Ramos (cell line): ENCODE results near the gene VPS37C.
"Not testable (repeated sequence)": the region's sequence is repeated elsewhere in the genome, so short reads cannot be mapped to it uniquely, and the experiment has no call there.

Experiments
- in situ Hi-C: fragments of 300-500 bp; cut with MboI; formaldehyde crosslinking; loops from one replicate; pipeline ENCODE4 v1.14.3; 2022; ENCODE audit warnings: low sequenced_read_pairs; ENCODE audit not compliant: unreplicated experiment

Gene VPS37C

DNA sequence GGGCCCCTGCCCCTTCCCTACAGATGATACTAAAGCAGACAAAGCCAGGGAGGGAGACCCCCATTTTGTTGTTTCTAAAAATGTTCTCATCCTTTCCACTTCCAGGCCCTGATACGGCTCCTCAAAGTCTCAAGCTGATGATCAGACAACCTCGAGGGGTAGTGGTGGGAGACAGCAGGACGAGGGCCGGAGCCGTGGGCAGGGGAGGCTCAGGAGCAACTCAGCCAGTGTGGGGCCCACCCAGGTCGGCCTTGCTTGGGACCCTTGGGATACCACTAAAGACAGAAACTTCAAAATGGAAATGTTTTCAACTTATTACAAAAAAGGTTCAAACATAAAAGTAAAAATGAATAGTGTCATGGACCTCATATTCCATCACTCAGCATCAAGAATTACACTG is 15.2 kb upstream of the VPS37C start:
- in situ Hi-C loops = no loop called here

DNA sequence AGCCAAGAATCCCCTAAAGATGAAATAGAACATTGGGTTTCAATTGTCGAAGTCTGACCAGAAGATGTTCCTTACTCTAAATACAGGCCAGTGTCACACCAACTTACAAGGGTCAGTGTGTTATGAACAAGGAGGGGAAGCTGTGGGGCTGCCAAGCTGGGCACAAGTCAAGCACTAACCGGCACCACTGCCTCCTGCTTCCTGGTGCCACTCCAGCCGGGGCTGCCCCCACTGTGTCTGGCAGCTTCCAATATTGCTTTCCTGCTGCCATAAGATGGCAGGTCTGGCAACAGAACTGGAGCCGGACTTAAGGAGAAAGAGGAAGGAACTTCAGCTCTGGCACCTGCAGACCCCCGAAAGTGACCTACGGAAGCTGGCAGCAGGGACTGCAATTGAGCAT is 13.7 kb upstream of the VPS37C start:
- in situ Hi-C loops = no loop called here

DNA sequence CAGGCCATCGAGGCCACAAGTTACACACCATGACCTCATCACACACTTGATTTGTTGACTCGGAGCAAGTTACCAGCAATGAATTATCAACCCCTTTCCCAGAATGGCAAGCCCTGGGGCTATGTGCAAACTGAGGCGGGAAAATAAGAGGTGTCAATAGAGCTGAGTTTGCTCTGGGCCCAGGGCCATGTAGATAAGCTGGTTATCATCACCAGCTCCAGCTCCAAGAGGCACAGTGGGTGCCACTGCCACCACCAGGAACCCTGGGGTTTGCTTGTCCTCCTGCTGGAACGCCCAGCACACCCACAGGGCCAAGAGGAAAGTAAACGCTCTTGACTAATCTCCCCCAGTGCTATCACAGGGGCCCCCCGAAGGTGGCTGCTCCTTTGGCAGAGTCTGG is 13.0 kb upstream of the VPS37C start:
- in situ Hi-C loops = no loop called here

DNA sequence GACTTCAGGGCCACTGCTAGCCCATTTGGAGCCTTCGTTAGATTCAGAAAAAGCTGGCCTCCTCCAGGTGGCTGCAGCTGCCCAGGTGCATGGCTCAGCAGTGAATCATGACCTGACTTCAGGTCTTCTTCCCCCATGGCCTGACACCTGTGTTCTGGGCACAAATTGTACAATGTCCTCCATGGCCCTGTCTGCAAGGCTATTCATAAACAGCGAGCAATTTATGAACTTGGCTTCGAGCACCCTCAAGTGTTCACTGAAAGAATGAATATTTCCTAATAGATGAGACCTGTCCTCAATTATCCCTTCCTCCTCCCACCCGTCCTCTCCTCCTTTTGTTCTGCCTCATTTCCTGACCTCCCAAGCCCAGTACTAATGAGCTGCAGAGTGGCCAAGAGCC is 12.2 kb upstream of the VPS37C start:
- in situ Hi-C loops = no loop called here

DNA sequence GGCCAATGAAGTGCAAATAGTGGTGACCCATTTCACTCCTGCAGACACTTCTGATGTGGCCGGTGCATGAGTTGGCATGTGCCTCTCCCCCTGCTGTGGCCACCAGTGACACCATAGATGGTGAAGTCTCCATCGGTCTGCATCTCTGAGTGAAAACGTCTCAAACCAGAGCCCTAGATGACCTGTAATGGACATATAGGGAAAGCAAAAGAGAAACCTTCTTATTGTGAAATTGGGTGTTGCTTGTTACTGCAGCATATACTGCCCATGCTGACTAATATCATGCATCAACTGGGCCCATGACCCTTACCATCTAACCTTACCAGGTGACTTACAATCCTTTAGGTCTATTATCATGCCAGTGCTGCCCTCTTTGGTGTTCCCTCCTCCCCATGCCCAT is 11.7 kb upstream of the VPS37C start:
- in situ Hi-C loops = no loop called here

DNA sequence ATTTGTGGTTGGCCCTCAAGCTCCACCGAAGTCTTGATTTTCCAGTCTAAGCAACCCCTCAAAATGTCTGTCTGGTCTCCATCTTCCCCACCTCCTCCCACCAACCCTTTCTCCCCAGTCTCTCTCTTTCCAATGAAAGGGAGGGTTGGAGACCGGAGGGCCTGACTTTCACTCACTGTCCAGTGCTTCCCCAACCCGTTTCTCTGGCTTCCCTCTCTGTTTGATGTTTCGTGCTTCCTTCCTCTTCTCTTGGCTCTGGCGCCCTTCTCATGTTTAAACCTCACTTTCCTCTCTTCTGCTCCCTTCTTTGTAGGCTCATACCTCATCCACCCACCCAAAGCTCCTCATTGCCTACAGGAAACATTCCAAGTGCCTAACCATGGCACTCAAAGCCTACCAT is 11.1 kb upstream of the VPS37C start:
- in situ Hi-C loops = no loop called here

DNA sequence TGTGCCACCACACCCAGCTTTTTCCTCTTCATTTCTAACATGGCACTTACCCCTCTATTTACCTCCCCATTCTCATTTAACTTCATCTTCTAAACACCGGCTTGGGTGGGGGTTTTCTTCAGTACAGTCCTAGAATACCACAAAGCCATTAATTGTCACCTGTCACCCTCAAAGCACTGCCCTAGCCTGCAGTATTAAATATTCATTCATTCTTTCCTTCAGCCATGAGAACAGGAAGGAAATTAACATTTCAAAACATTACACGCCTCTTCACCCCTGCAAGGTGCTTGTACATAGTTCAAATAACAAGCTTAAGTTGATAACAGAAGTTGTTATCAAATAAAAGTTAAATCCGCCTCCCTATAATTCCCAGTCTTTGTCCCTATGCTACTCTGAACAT is 10.7 kb upstream of the VPS37C start:
- in situ Hi-C loops = no loop called here

DNA sequence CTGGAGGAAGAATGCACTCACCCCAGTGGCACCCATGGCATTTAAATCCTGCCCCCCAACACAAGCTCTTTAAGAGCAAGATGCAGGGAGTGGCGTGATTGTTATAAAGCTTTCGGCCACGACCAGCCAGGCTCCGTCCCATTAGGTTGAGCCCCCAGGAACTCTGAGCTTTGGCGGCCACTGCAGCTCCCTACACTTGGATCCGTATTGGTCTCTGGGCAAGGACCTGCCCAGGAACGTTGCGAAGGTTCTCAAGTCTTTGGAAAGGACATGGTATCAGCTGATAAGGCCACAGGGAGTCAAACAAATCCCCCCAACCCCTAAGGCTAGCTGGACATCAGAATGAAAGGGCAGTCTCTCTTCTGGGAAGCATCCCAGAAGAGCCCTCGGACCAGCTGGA is 9.3 kb upstream of the VPS37C start:
- in situ Hi-C loops = no loop called here

DNA sequence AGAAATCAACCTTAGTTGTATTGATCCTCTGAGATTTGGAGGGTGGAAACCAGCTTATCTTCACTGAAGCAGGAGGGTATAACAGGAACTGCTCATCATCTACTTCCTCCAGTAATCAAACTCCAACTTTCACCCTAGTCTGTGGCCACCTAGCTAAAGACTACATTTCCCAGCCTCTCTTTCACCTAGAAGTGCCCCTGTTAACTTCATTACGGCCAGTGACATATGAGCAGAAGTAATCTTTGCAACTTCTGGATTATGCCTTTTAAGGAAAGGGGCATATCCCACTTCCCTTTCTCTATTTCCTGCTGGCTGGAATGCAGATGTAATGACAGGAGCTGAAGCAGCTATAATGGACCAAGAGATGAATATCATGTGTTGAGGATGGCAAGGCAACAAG is 7.6 kb upstream of the VPS37C start:
- in situ Hi-C loops = no loop called here

DNA sequence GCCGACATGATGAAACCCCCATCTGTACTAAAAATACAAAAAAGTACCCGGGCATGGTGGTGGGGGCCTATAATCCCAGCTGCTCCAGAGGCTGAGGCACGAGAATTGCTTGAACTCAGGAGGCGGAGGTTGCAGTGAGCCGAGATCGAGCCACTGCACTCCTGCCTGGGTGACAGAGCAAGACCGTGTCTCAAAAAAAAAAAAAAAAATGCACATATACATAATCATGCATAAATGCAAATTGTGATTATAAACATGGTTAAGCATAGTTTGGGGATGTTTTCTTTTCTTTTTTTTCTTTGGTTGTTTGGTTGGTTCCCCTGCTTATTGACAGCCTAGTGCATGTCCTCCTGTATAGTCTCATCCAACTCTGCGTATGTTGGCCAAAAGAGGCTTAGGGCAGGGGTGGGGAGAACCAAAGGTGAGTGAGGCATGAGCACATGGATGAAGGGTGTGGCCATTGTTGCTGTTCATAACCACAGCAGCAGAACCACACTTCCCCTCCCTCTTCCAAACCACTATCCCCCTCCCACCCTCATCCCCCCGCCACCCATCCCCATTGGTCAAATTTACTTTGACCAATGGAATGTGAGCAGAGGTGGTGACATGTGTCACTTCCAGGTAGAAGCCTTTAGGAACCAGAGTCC is 6.9 kb upstream of the VPS37C start:
- in situ Hi-C loops = no loop called here

DNA sequence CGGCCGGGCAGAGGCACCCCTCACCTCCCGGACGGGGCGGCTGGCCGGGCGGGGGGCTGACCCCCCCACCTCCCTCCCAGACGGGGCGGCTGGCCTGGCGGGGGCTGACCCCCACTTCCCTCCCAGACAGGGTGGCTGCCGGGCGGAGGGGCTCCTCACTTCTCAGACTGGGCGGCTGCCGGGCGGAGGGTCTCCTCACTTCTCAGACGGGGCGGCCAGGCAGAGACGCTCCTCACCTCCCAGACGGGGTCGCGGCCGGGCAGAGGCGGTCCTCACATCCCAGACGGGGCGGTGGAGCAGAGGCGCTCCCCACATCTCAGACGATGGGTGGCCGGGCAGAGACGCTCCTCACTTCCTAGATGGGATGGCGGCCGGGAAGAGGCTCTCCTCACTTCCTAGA is 5.1 kb upstream of the VPS37C start:
- in situ Hi-C loops = not testable (repeated sequence)

DNA sequence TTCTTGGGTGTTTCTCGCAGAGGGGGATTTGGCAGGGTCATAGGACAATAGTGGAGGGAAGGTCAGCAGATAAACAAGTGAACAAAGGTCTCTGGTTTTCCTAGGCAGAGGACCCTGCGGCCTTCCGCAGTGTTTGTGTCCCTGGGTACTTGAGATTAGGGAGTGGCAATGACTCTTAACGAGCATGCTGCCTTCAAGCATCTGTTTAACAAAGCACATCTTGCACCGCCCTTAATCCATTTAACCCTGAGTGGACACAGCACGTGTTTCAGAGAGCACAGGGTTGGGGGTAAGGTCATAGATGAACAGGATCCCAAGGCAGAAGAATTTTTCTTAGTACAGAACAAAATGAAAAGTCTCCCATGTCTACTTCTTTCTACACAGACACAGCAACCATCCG is 4.6 kb upstream of the VPS37C start:
- in situ Hi-C loops = not testable (repeated sequence)

DNA sequence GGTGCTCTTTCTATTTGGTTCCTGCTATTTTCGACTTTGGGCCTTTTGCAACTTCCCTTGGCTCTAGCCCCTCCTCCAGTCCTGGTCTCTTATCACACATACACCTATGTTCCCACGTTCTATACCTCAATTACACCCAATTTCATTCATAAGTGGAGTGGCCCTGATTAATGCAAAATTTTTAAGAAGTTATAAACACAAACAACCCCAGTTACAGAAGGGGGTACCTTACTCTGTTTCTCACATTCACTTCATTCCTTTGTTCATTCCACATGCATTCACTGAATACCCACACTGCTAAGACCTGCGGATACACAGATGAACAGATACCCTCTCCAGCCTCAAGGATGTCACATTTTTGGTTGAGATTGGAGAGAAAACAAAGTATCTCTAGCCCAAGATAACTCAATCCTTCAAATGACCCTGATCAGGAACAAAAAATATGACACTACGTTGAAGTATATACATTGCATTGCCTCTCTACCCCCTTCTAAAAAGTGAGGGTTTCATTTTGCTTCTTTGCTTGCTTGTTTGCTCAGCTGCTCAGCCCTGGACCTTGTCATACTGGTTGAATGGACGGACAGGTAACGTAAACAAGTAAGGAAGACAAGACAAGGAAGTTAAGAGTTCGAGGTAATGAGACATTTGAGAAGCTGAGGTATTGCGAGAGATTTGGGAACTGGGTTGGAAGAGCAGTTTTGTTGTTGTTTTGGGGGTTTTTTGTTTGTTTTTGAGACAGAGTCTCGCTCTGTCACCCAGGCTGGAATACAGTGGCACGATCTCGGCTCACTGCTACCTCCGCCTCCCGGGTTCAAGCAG is 3.6 kb upstream of the VPS37C start:
- in situ Hi-C loops = no loop called here

DNA sequence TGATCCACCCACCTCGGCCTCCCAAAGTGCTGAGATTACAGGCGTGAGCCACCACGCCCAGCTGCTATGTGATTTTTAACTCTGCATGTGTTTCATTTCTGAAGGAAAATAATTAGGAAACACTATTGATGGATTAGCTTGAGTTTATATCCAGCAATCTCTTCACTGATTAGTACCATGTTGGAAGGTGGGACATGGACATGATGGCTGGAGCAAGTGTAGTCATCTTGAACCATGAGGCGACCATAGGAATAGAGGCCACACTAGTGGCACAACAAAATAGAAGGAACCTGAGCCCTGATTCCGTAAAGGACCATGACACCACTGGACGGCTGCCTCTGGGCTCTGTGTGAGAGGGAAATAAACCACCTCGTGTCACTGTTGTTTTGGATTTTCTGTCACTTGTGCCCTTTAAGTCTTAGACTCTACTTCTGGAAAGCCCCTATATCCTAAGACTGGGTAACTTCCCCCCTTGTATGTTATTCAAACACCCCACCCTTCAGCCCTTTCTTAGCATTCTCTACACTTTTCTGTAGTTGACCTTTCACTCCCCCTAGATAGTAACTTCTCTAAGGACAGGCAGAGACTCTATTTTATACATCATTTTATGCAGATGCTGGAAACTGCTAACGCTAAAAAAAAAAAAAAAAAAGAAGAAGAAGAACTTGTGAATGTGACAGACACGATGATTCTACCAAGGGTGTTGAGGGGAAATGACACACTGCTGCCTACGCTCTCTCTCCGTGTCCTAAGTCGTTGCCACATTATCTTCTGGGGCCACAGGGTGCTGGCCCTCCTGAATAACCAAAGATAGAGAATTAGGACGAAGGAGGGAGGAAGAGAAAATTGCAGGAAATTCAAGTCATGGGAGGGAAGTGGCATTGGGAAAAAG is 2.7 kb upstream of the VPS37C start:
- in situ Hi-C loops = no loop called here

DNA sequence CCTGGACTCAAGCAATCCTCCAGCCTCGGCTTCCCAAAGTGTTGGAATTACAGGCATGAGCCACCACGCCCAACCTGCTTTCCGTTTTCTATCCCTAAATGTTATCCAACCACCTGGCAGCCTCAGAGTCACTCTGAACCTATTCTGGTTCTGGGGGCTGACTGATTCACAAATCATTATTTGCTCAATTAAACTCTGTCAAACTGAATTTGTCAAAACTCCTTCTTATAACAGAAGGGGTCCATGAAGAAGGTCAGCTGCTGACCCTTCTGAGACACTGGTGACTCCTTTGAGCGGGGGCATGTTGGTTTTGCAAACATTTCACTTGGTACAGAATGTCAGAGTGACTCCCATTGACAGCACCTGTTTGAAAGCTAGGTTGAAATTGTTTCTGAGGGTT is 1.8 kb upstream of the VPS37C start:
- in situ Hi-C loops = no loop called here

DNA sequence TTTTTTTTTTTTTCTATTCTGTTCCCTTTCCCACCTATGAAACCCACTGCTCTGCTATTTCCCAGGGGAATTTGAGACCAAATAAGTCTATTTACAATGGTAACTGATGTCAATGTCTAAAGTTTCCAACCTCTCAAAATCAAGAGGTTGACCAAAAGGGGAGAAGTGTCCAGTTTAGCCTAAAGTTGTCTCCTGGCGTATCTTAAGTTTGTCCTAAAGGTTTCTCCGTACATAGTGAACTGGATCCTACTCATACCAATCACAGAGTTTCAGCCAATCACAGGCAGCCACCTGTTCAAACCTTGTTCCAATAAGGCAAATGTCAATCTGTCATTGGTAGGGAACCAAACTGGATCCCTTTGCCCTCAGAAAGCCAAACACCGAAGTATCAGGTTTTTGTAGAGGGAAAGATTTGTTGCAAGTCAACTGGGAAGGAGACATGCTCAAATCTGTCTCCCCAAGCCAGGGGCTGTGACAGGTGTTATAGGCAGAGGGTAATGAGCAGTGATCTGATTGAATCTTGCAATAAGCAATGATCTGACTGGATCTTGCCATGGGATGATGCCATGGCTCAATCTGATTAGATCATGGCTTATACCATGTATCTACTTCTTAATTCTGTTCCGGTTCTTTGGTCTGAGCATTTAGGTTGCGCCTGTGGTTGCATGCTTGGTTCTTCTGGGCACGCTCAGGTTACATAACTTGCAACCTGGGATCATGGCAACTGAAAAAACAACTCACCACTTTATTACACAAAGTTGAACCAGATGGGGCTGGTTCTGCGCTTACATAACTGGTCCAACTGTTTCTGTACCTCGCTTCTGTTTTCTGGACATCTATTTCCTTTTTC is 1.1 kb upstream of the VPS37C start:
- in situ Hi-C loops = no loop called here

DNA sequence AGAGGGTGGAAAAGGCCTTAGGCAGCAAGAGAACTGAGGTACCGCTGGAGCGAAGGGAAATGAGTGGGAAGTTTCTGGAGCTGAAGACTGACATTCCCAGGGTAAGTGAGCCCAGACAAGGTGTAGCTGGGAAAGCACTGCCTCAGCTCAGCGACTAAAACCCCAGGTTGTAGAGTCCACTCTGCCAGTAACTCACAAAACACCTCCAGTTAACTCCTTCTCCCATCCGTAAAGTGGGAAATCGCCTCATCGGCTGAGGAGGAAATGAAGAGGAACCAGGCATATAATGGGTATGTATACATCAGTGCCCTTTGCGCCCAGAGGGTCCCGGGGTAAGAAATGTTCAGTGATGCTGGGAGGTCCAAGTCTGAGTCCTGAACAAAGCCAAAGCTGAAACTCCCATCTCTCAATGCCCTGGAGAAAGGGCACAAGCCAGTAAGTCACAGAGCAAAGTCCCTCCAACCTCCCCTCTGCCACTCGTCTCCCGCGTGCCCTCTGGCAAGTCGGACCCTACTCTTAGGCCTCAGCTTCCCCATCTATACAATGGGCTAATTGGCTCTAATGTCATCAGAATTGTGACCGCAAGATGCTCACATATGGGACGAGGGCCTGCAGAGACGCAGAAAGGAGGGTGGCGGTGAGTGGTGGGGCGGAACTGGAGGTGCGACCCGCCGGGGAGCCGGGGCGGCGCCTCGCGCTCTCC is 588 bp downstream of the VPS37C start:
- in situ Hi-C loops = no loop called here

DNA sequence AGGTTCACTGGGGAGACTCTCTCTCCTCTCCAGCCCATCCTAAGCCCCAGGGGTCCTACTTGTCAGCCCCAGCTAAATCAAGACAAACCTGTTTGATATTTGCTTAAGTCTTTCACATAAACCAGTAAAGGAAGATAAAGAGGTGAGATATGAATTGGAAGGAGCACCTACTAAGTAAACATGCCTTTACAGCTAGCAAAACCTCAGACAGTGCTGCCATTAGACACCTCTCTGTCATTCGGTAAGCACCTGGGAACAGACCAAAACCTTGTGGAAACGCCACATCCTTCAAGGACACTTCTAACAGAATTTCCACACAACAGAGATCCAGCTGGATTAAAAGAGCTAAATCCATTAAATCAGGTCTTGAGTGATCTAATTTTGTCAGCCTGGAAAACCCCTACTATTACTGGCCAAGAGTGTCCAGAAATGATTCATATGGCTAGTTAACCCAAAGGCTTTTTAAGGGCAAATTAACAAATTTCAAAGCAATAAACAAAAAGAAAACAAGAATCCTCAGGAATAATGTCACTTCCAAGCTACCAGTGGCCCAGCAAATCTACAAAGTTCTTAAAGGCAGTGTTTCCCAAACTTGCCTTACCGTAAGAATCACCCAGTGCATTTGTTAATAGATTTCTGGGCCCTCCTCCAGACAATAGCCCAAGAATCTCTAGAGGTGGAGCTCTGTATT is 2.4 kb downstream of the VPS37C start:
- in situ Hi-C loops = no loop called here

DNA sequence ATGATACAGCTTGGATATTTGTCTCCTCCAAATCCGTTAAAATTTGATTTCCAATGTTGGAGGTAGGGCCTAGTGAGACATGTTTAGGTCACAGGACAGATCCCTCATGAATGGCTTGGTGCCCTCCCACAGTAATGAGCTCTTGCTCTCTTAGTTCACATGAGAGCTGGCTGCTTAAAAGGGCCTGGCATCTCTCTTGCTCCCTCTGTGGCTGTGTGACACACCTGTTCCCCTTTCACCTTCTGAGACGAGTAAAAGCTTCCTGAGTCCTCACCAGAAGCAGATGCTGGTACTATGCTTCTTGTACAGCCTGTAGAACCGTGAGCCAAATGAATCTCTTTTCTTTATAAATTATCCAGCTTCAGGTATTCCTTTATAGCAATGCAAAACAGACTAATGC is 3.5 kb downstream of the VPS37C start:
- in situ Hi-C loops = no loop called here
